A549 (cell line): ENCODE data around the gene ACOT4. TPM values are rescaled to one million over a fixed set of nuclear protein-coding genes. Genes with fewer than 3 reads are reported as not detected.
A peak's percentile ranks its signal among the peaks of the same experiment; 100 is the strongest.

Experiments
- ATAC-seq, 2 experiments: fragments of 200-7000 bp in 1 of 2; fragments of >200 bp in 1 of 2; cut with Nextera tagmentation in 1 of 2; cut with Tn5 transposase in 1 of 2; 3 replicates each; pipeline versions ENCODE4 v1.8.0 to v1.9.1; 2018 to 2020; ENCODE audit warnings: mild to moderate bottlenecking in 1 of 2, moderate library complexity in 1 of 2
- CTCF ChIA-PET: fragments of 300-600 bp; sonication (Branson Sonifier 250); formaldehyde crosslinking; extraction: SDS; loops from one replicate; lab custom pipeline; 2021; ENCODE audit warnings: antibody characterized with exemption, inconsistent platforms; lab: Yijun Ruan, JAX
- POLR2A ChIA-PET: fragments of 350-600 bp; formaldehyde crosslinking; extraction: SDS; loops from one replicate; lab custom pipeline; 2021; ENCODE audit warnings: antibody characterized with exemption, inconsistent platforms; lab: Yijun Ruan, JAX
- DNase-seq, 2 experiments: peaks; one replicate each; pipeline versions ENCODE4 v3.0.0 to v3.0.0-alpha.2; 2011 to 2016; ENCODE audit warnings: low read depth in 1 of 2, low spot score in 1 of 2
- FAIRE-seq: peaks from 2 replicates; lab custom pipeline; 2011; peaks lifted over from hg19 to GRCh38; lab: Jason Lieb, UNC
- H3K27ac ChIP-seq, 2 experiments: fragments of >200 bp; sonication (Bioruptor Twin); formaldehyde crosslinking; 3 replicates each; pipeline ENCODE4 v1.5.1; 2016 to 2017
- H3K4me1 ChIP-seq: fragments of >200 bp; sonication (Bioruptor Twin); formaldehyde crosslinking; 3 replicates; pipeline ENCODE4 v1.6.1; 2016
- H3K4me2 ChIP-seq: fragments of >200 bp; sonication (Bioruptor Twin); formaldehyde crosslinking; 3 replicates; pipeline ENCODE4 v1.6.1; 2016
- H3K4me3 ChIP-seq: fragments of >200 bp; sonication (Bioruptor Twin); formaldehyde crosslinking; 3 replicates; pipeline ENCODE4 v1.5.1; 2016
- H3K9me3 ChIP-seq: fragments of >200 bp; sonication (Bioruptor Twin); formaldehyde crosslinking; 3 replicates; pipeline ENCODE4 v1.6.1; 2016
- CBX2 ChIP-seq: fragments of 200-600 bp; sonication (generic); IDR thresholded peaks from 2 replicates; pipeline ENCODE4 v1.6.1; 2016; ENCODE audit warnings: low read depth, mild to moderate bottlenecking, borderline replicate concordance
- CBX8 ChIP-seq: fragments of 200-600 bp; sonication (generic); IDR thresholded peaks from 2 replicates; pipeline ENCODE4 v1.6.1; 2016
- EHF ChIP-seq: fragments of 250-450 bp; sonication (Bioruptor Pico); IDR thresholded peaks from 2 replicates; pipeline ENCODE4 v1.5.0; 2020; ENCODE audit warnings: mild to moderate bottlenecking
- EP300 ChIP-seq, 2 experiments: fragments of >200 bp; sonication (Bioruptor Twin); formaldehyde crosslinking; IDR thresholded peaks; 2 replicates in 1 of 2; 3 replicates in 1 of 2; pipeline ENCODE4 v1.6.1; 2016 to 2017
- FOSL2 ChIP-seq, 2 experiments: fragments of 450-650 bp in 1 of 2; fragments of >200 bp in 1 of 2; sonication (Bioruptor Twin) in 1 of 2; formaldehyde crosslinking; IDR thresholded peaks; 2 replicates each; pipeline versions ENCODE4 v1.5.0 to v1.6.1; 2016 to 2020; ENCODE audit warnings: mild to moderate bottlenecking in 1 of 2, moderate library complexity in 1 of 2
- FOXS1 ChIP-seq: fragments of 250-450 bp; sonication (Bioruptor Pico); IDR thresholded peaks from 2 replicates; pipeline ENCODE4 v1.5.0; 2020; ENCODE audit warnings: mild to moderate bottlenecking, moderate library complexity
- HEYL ChIP-seq: fragments of 250-450 bp; sonication (Bioruptor Pico); IDR thresholded peaks from 2 replicates; pipeline ENCODE4 v1.8.0; 2021; ENCODE audit warnings: mild to moderate bottlenecking, moderate library complexity
- HMGXB4 ChIP-seq: fragments of 250-450 bp; sonication (Bioruptor Pico); IDR thresholded peaks from 2 replicates; pipeline ENCODE4 v1.5.0; 2021; ENCODE audit warnings: mild to moderate bottlenecking, moderate library complexity, borderline replicate concordance
- HOXA7 ChIP-seq: fragments of 250-450 bp; sonication (Bioruptor Pico); IDR thresholded peaks from 2 replicates; pipeline ENCODE4 v1.5.0; 2020; ENCODE audit warnings: mild to moderate bottlenecking, moderate library complexity
- HOXB13 ChIP-seq: fragments of 250-450 bp; sonication (Bioruptor Pico); IDR thresholded peaks from 2 replicates; pipeline ENCODE4 v1.5.0; 2020; ENCODE audit warnings: low read depth, mild to moderate bottlenecking, moderate library complexity
- JUN ChIP-seq, 2 experiments: fragments of >200 bp; sonication (Bioruptor Twin); formaldehyde crosslinking; IDR thresholded peaks; 2 replicates in 1 of 2; 3 replicates in 1 of 2; pipeline ENCODE4 v1.6.1; 2016 to 2017
- JUNB ChIP-seq: fragments of >200 bp; sonication (Bioruptor Twin); formaldehyde crosslinking; IDR thresholded peaks from 2 replicates; pipeline ENCODE4 v1.6.1; 2016
- KDM5A ChIP-seq: fragments of 200-600 bp; sonication (generic); IDR thresholded peaks from 2 replicates; pipeline ENCODE4 v1.6.1; 2016; ENCODE audit warnings: antibody characterized with exemption, mild to moderate bottlenecking
- MYC ChIP-seq: IDR thresholded peaks from 2 replicates; pipeline ENCODE4 v1.6.1; 2012; ENCODE audit warnings: mild to moderate bottlenecking, inconsistent platforms, low read length, improper control_type of control experiment, borderline replicate concordance
- NR3C1 ChIP-seq: fragments of >200 bp; sonication (Bioruptor Twin); formaldehyde crosslinking; IDR thresholded peaks from 3 replicates; pipeline ENCODE4 v1.6.1; 2017
- PBX3 ChIP-seq: IDR thresholded peaks from 2 replicates; pipeline ENCODE4 v1.6.1; 2012
- PHF8 ChIP-seq: fragments of 200-600 bp; sonication (generic); IDR thresholded peaks from 2 replicates; pipeline ENCODE4 v1.6.1; 2016; ENCODE audit warnings: low read depth, mild to moderate bottlenecking, antibody characterized with exemption, moderate library complexity, borderline replicate concordance
- POLR2AphosphoS2 ChIP-seq: conservative IDR thresholded peaks from 2 replicates; pipeline ENCODE4 v1.6.1; 2012; ENCODE audit warnings: low read length, improper control_type of control experiment, inconsistent platforms
- RAD21 ChIP-seq, 2 experiments: fragments of >200 bp in 1 of 2; sonication (Bioruptor Twin) in 1 of 2; formaldehyde crosslinking in 1 of 2; IDR thresholded peaks in 1 of 2; conservative IDR thresholded peaks in 1 of 2; 2 replicates in 1 of 2; 3 replicates in 1 of 2; pipeline ENCODE4 v1.6.1; 2012 to 2018; ENCODE audit warnings: inconsistent platforms in 1 of 2
- RCOR1 ChIP-seq: fragments of 150-350 bp; IDR thresholded peaks from 2 replicates; pipeline ENCODE4 v1.6.1; 2014; ENCODE audit warnings: antibody characterized with exemption, low read length, low read depth
- RFX5 ChIP-seq: fragments of 450-650 bp; IDR thresholded peaks from 2 replicates; pipeline ENCODE4 v1.7.1; 2014; ENCODE audit warnings: antibody characterized with exemption, mild to moderate bottlenecking, moderate library complexity
- RNF2 ChIP-seq: fragments of 200-600 bp; sonication (generic); IDR thresholded peaks from 2 replicates; pipeline ENCODE4 v1.6.1; 2016; ENCODE audit warnings: low read depth, mild to moderate bottlenecking, antibody characterized with exemption, moderate library complexity, borderline replicate concordance
- SMC3 ChIP-seq: fragments of >200 bp; sonication (Bioruptor Twin); formaldehyde crosslinking; IDR thresholded peaks from 3 replicates; pipeline ENCODE4 v1.6.1; 2018; ENCODE audit warnings: inconsistent platforms
- TFCP2L1 ChIP-seq: fragments of 250-450 bp; sonication (Bioruptor Pico); IDR thresholded peaks from 2 replicates; pipeline ENCODE4 v1.5.0; 2021; ENCODE audit warnings: mild to moderate bottlenecking
- ZC3H11A ChIP-seq: fragments of 450-650 bp; IDR thresholded peaks from 2 replicates; pipeline ENCODE4 v1.6.1; 2014; ENCODE audit warnings: antibody characterized with exemption, mild to moderate bottlenecking
- WGBS: methylation state at CpG from one replicate; pipeline ENCODE4 v1.1.6; 2017; ENCODE audit errors: missing lambda C conversion rate; 5-methylcytosine and 5-hydroxymethylcytosine counted together
- polyA plus RNA-seq, 4 experiments: library from polyadenylated mRNA; depleted of rRNA in 3 of 4; stranded (reverse); fragments of >200 nt; fragmentation: RNase III in 1 of 4; extraction: RNeasy Plus Mini Kit Qiagen cat#74134 plus additional on column Dnase treatment in 1 of 4; gene quantifications; 2 replicates in 3 of 4; 3 replicates in 1 of 4; pipeline ENCODE4 v1.2.3, GENCODE V29; 2011 to 2017
- TF ChIP-seq, protein P1 (sequence below): fragments of 450-650 bp; IDR thresholded peaks from 2 replicates; pipeline ENCODE4 v1.6.1; 2014; ENCODE audit warnings: antibody characterized with exemption
- TF ChIP-seq, protein P2 (sequence below): fragments of >200 bp; sonication (Bioruptor Twin); formaldehyde crosslinking; IDR thresholded peaks from 3 replicates; pipeline ENCODE4 v1.5.1; 2016
- TF ChIP-seq, protein P3 (sequence below): IDR thresholded peaks from 2 replicates; pipeline ENCODE4 v1.6.1; 2012; ENCODE audit warnings: low read depth, borderline replicate concordance

ACOT4 gene
- polyA plus RNA-seq, 2 of the 4 experiments (the other 2 are of a cell fraction), result 1.6 to 2.7 TPM

- 75% methylated on average over 10 of the region's 10 CpGs for WGBS
- H3K4me2 ChIP-seq, result no peak overlapping the region
- TF ChIP-seq NR3C1, result no peak
- no peak for TF ChIP-seq HOXB13 (CRISPR knock-in tag)
- TF ChIP-seq TFCP2L1, result no peak
- no peak for TF ChIP-seq MYC
- TF ChIP-seq KDM5A, result no peak
- CTCF ChIA-PET, result interaction anchor here (6.3 kb wide), 1 partner anchor 121 kb away, joined by 89 read pairs; no protein-coding TSS in a partner anchor
- no peak for FAIRE-seq
- no peak for ATAC-seq
- no peak for DNase-seq
- H3K4me1 ChIP-seq, result peaks cover 3% of the 10 kb centered on the region; the same call in 1 of the 3 replicates
- H3K27ac ChIP-seq, result no peak overlapping the region
- H3K9me3 ChIP-seq, result no peaks in the 10 kb centered on the region
- POLR2A ChIA-PET, result no interaction called here
- H3K4me3 ChIP-seq, result no peak overlapping the region
These were observed 38.5 kb downstream of the ACOT4 start for GRCh38 chr14:73630009-73630780.

- ATAC-seq (peak; percentile 93 to 95), FAIRE-seq (no peak), DNase-seq (peak; percentile 62 to 77)
- no peaks in the 10 kb centered on the region for H3K9me3 ChIP-seq
- H3K4me1 ChIP-seq, result peaks cover 3% of the 10 kb centered on the region; the same call in 1 of the 3 replicates
- POLR2A ChIA-PET, result interaction anchor here (0.9 to 1.1 kb wide), 3 partner anchors 21 to 124 kb away, joined by 3 to 4 read pairs (median 4); partner anchors contain the start of genes ACOT2 and ACOT6
- WGBS, result 26% methylated on average over 31 of the region's 44 CpGs
- H3K4me3 ChIP-seq, result peak overlapping the region; percentile 37
- H3K4me2 ChIP-seq, result peak overlapping the region; percentile 84
- H3K27ac ChIP-seq, result peak overlapping the region; percentile 77 to 78
- CTCF ChIA-PET, result interaction anchor here (0.5 to 6.3 kb wide), 49 partner anchors 11 to 787 kb away, joined by 3 to 89 read pairs (median 4); partner anchors contain the start of genes ACOT1, ACOT2, ACOT4 and ACOT6
- TF ChIP-seq RCOR1, result no peak
- no peak for TF ChIP-seq HEYL (CRISPR knock-in tag)
- TF ChIP-seq KDM5A, result peak; percentile 50; the same call in 1 of the 2 replicates
- no peak for TF ChIP-seq ZC3H11A
- TF ChIP-seq, protein P1, sequence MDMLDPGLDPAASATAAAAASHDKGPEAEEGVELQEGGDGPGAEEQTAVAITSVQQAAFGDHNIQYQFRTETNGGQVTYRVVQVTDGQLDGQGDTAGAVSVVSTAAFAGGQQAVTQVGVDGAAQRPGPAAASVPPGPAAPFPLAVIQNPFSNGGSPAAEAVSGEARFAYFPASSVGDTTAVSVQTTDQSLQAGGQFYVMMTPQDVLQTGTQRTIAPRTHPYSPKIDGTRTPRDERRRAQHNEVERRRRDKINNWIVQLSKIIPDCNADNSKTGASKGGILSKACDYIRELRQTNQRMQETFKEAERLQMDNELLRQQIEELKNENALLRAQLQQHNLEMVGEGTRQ, result peak; percentile 72
- TF ChIP-seq SMC3, result peak; percentile 88
- TF ChIP-seq FOSL2 (IDR thresholded peaks at IDR 0.05), result no peak
- TF ChIP-seq FOSL2 (CRISPR knock-in tag; IDR thresholded peaks at IDR 0.05), result no peak
- TF ChIP-seq TFCP2L1, result no peak
- TF ChIP-seq EP300 (IDR thresholded peaks at IDR 0.05), result no peak
- TF ChIP-seq CBX8, result no peak
- no peak for TF ChIP-seq PBX3
- TF ChIP-seq POLR2AphosphoS2, result no peak
- TF ChIP-seq JUN (IDR thresholded peaks at IDR 0.05), result no peak
- no peak for TF ChIP-seq RFX5
- no peak for TF ChIP-seq PHF8
- TF ChIP-seq CBX2, result no peak
- no peak for TF ChIP-seq EHF (CRISPR knock-in tag)
- peak; percentile 90 to 93 for TF ChIP-seq RAD21 (conservative IDR thresholded peaks at IDR 0.05 in 1 of 2, IDR thresholded peaks at IDR 0.05 in 1 of 2)
- TF ChIP-seq, protein P2, sequence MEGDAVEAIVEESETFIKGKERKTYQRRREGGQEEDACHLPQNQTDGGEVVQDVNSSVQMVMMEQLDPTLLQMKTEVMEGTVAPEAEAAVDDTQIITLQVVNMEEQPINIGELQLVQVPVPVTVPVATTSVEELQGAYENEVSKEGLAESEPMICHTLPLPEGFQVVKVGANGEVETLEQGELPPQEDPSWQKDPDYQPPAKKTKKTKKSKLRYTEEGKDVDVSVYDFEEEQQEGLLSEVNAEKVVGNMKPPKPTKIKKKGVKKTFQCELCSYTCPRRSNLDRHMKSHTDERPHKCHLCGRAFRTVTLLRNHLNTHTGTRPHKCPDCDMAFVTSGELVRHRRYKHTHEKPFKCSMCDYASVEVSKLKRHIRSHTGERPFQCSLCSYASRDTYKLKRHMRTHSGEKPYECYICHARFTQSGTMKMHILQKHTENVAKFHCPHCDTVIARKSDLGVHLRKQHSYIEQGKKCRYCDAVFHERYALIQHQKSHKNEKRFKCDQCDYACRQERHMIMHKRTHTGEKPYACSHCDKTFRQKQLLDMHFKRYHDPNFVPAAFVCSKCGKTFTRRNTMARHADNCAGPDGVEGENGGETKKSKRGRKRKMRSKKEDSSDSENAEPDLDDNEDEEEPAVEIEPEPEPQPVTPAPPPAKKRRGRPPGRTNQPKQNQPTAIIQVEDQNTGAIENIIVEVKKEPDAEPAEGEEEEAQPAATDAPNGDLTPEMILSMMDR, result peak; percentile 91
- no peak for TF ChIP-seq RNF2
- TF ChIP-seq HOXA7 (CRISPR knock-in tag), result no peak
- TF ChIP-seq HMGXB4, result no peak
- no peak for TF ChIP-seq JUNB
- TF ChIP-seq, protein P3, sequence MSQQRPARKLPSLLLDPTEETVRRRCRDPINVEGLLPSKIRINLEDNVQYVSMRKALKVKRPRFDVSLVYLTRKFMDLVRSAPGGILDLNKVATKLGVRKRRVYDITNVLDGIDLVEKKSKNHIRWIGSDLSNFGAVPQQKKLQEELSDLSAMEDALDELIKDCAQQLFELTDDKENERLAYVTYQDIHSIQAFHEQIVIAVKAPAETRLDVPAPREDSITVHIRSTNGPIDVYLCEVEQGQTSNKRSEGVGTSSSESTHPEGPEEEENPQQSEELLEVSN, result no peak
- no peak for TF ChIP-seq FOXS1
These were observed 41.7 kb downstream of the ACOT4 start for GRCh38 chr14:73633116-73634010.
